Measurements from ENCODE around the gene RPN2. TPM values are rescaled to one million over a fixed set of nuclear protein-coding genes. Genes with fewer than 3 reads are reported as not detected.

Gene RPN2
- total and polyA plus RNA-seq, 10 of the 15 experiments (the other 5 are each of a cell fraction or from before 2014, with no cell fraction given): 148 to 365 (median 228) TPM

DNA sequence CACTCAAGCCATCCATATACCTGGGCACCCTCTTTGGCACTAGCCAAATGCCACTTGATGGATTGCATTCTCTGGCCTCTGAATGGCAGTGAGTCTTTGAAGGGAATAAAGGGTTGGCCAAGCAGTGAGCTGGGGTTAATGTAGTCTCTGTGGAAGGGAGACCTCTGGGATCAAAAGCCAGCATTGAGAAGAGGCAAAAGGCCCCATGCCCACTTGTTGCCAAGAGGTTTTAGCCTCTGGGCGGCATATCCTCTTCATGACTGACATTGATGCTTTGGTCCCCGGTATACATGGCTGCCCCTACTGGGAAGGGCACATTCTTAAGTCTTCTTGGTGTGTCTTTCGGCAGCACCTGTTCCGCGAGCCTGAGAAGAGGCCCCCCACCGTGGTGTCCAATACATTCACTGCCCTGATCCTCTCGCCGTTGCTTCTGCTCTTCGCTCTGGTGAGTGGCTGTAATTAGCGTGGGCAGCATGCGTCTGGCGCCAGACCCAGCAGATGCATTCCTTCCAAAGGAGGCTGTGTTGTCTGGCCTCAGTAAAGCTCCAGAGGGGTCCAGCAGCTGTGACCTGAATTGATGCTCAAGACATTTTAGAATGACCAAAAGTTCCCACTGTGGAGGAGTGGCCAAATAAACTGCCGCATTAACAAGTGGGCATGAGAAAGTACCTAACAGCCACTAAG lies 53.0 kb downstream of the RPN2 start:
- Histone ChIP-seq H3K36me3 (ENCODE audit: control insufficient read depth in 2 of 2, insufficient read depth in 2 of 2, low read length in 1 of 2) (peaks cover 43 to 51% of the 10 kb centered on the region in 2 experiments), H3K27me3 (replicated peaks in 1 of 2; ENCODE audit: control insufficient read depth in 2 of 2, insufficient read depth in 2 of 2, low read length in 1 of 2) (no peaks in the 10 kb centered on the region), H3K4me1 (ENCODE audit: control insufficient read depth, insufficient read depth, low read length) (no peaks in the 10 kb centered on the region), H3K79me2 (ENCODE audit: control insufficient read depth, insufficient read depth, low read length) (no peaks in the 10 kb centered on the region), H4K20me1 (ENCODE audit: control insufficient read depth, insufficient read depth) (no peaks in the 10 kb centered on the region), H3K4me3 (no peak overlapping the region), H3K9ac (ENCODE audit: control insufficient read depth, insufficient read depth, low read length) (no peak overlapping the region), H3K27ac (ENCODE audit: control insufficient read depth, insufficient read depth) (no peak overlapping the region), H3K4me2 (ENCODE audit: control insufficient read depth, insufficient read depth) (no peak overlapping the region), H3K9me3 (replicated peaks; ENCODE audit: control insufficient read depth, insufficient read depth, low read length) (no peaks in the 10 kb centered on the region), H2AFZ (ENCODE audit: control insufficient read depth, low read depth, low read length) (no peak overlapping the region)
- BruUV-seq (replicated peaks): no TSS peak
- 98% methylated on average over 13 of the region's 13 CpGs for WGBS (ENCODE audit: insufficient coverage, insufficient replicate concordance, low lambda C conversion rate, missing lambda C conversion rate)
- intact Hi-C loops (cut with micrococcal nuclease; ENCODE audit: unreplicated experiment): no loop called here
- POLR2A ChIA-PET: no interaction called here
- DNase-seq (ENCODE audit: low read depth, low spot score): no peak
- in situ Hi-C loops (cut with MboI): no loop called here
- FAIRE-seq: no peak
- SMC1A ChIA-PET (ENCODE audit: uncharacterized antibody, unreplicated experiment): interaction anchor here (1.1 kb wide), 1 partner anchor 20 kb away, joined by 3 read pairs; no protein-coding TSS in a partner anchor
- ATAC-seq: no peak
- TF ChIP-seq CREB1 (IDR thresholded peaks at IDR 0.05; ENCODE audit: low read depth): no peak
- no peak for TF ChIP-seq STAT3 (IDR thresholded peaks at IDR 0.05; ENCODE audit: low read depth, low read length)
- TF ChIP-seq BRCA1 (IDR thresholded peaks at IDR 0.05; ENCODE audit: low read depth, low read length): no peak
- no peak for TF ChIP-seq CEBPB (IDR thresholded peaks at IDR 0.05; ENCODE audit: borderline replicate concordance in 1 of 2, low read depth in 2 of 2, low read length in 2 of 2)
- TF ChIP-seq NRF1 (conservative IDR thresholded peaks at IDR 0.05; ENCODE audit: low read depth, low read length): no peak
- TF ChIP-seq, protein P1, sequence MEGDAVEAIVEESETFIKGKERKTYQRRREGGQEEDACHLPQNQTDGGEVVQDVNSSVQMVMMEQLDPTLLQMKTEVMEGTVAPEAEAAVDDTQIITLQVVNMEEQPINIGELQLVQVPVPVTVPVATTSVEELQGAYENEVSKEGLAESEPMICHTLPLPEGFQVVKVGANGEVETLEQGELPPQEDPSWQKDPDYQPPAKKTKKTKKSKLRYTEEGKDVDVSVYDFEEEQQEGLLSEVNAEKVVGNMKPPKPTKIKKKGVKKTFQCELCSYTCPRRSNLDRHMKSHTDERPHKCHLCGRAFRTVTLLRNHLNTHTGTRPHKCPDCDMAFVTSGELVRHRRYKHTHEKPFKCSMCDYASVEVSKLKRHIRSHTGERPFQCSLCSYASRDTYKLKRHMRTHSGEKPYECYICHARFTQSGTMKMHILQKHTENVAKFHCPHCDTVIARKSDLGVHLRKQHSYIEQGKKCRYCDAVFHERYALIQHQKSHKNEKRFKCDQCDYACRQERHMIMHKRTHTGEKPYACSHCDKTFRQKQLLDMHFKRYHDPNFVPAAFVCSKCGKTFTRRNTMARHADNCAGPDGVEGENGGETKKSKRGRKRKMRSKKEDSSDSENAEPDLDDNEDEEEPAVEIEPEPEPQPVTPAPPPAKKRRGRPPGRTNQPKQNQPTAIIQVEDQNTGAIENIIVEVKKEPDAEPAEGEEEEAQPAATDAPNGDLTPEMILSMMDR (IDR thresholded peaks at IDR 0.05 in 2 of 3, conservative IDR thresholded peaks at IDR 0.05 in 1 of 3; ENCODE audit: control insufficient read depth in 2 of 3, extremely low read depth in 1 of 3, insufficient read depth in 1 of 3, low read depth in 3 of 3, low read length in 3 of 3): no peak
- no peak for TF ChIP-seq EZH2 (IDR thresholded peaks at IDR 0.05; ENCODE audit: borderline replicate concordance, control insufficient read depth, low read depth, low read length)
- no peak for TF ChIP-seq ATF2 (IDR thresholded peaks at IDR 0.05; ENCODE audit: low read length)
- TF ChIP-seq, protein P2, sequence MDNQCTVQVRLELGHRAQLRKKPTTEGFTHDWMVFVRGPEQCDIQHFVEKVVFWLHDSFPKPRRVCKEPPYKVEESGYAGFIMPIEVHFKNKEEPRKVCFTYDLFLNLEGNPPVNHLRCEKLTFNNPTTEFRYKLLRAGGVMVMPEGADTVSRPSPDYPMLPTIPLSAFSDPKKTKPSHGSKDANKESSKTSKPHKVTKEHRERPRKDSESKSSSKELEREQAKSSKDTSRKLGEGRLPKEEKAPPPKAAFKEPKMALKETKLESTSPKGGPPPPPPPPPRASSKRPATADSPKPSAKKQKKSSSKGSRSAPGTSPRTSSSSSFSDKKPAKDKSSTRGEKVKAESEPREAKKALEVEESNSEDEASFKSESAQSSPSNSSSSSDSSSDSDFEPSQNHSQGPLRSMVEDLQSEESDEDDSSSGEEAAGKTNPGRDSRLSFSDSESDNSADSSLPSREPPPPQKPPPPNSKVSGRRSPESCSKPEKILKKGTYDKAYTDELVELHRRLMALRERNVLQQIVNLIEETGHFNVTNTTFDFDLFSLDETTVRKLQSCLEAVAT (IDR thresholded peaks at IDR 0.05): no peak
- TF ChIP-seq REST (IDR thresholded peaks at IDR 0.05; ENCODE audit: low read depth, low read length): no peak
- CTCF ChIA-PET: interaction anchor here (0.6 kb wide), 1 partner anchor 35 kb away, joined by 3 read pairs; no protein-coding TSS in a partner anchor
- RAD21 ChIA-PET (ENCODE audit: unreplicated experiment): no interaction called here
